Prostate gland (tissue), 2 donors: ENCODE results near the gene SGCD. TPM values are rescaled to one million over a fixed set of nuclear protein-coding genes. Genes with fewer than 3 reads are reported as not detected.
"Not testable (repeated sequence)": the region's sequence is repeated elsewhere in the genome, so short reads cannot be mapped to it uniquely, and the experiment has no call there.

ENCODE experiments used
- DNase-seq: peaks from one replicate; pipeline ENCODE4 v3.0.0-alpha.2; 2019; ENCODE audit warnings: low spot score
- H3K27ac ChIP-seq, 2 donors: fragments of 200-600 bp; sonication (generic); 2 replicates each; pipeline ENCODE4 v1.5.1; 2017 to 2019
- H3K27me3 ChIP-seq: fragments of 200-600 bp; sonication (generic); replicated peaks from 2 replicates; pipeline ENCODE4 v1.5.1; 2019; ENCODE audit not compliant: insufficient read depth
- H3K36me3 ChIP-seq, 2 donors: fragments of 200-600 bp; sonication (generic); 1 replicate in 1 of 2; 2 replicates in 1 of 2; pipeline versions ENCODE4 v1.5.1 to v1.8.1; 2017 to 2019
- H3K4me1 ChIP-seq: fragments of 200-600 bp; sonication (generic); replicated peaks from 2 replicates; pipeline ENCODE4 v1.5.1; 2019
- H3K4me3 ChIP-seq, 2 donors: fragments of 200-600 bp; sonication (generic); 2 replicates each; pipeline ENCODE4 v1.5.1; 2017 to 2019
- H3K9me3 ChIP-seq: fragments of 200-600 bp; sonication (generic); 2 replicates; pipeline ENCODE4 v1.5.1; 2017
- POLR2A ChIP-seq: fragments of 450-650 bp; IDR thresholded peaks from one replicate; pipeline ENCODE4 v1.6.1; 2016; ENCODE audit warnings: antibody characterized with exemption, mild to moderate bottlenecking
- POLR2AphosphoS5 ChIP-seq: sonication (generic); formaldehyde crosslinking; IDR thresholded peaks from one replicate; pipeline ENCODE4 v1.6.1; 2017; ENCODE audit warnings: antibody characterized with exemption
- WGBS: methylation state at CpG from one replicate; pipeline ENCODE4 v1.1.5; 2018; 5-methylcytosine and 5-hydroxymethylcytosine counted together
- intact Hi-C: fragments of 100-400 bp; cut with DNase I; formaldehyde crosslinking; loops from one replicate; pipeline ENCODE4 v1.14.2; 2022
- total RNA-seq, 2 donors: library from RNA; depleted of rRNA; stranded (reverse); fragments of >200 nt; gene quantifications; one replicate each; pipeline ENCODE4 v1.1.0, GENCODE V29; 2016
- TF ChIP-seq, protein P1 (sequence below), 4 experiments: fragments of 200-600 bp in 2 of 4; fragments of 450-650 bp in 2 of 4; sonication (generic) in 2 of 4; IDR thresholded peaks; 1 replicate in 3 of 4; 2 replicates in 1 of 4; pipeline ENCODE4 v1.5.1; 2016 to 2019; ENCODE audit warnings: antibody characterized with exemption in 4 of 4, mild to moderate bottlenecking in 2 of 4, moderate library complexity in 2 of 4

SGCD gene
- total RNA-seq, 2 donors from 2014 or later: 3.2 to 3.6 TPM

DNA sequence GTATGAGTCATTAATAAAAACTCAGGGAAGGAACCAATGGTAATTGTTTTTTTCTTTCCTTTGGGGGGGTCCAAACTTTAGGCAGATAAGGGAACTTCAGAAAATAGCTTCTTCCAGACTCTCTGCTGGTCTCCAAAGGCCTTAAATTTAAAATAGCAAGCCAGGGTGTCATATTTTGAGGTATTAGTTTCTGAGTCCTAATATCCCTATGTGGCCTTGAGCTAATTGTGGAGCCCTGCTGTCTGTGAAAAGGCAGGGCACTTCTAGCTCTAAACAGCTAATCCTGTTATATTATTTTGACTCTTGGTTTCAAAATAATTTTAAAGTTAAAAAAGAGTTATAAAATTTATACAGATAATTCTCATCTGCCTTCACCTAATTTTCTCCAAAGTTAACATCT, 327.5 kb downstream of the SGCD start:
- intact Hi-C loops: no loop called here
- Histone ChIP-seq H3K4me3 (no peak overlapping the region), H3K4me1 (no peaks in the 10 kb centered on the region), H3K36me3 (no peaks in the 10 kb centered on the region), H3K27ac (no peak overlapping the region), H3K9me3 (no peaks in the 10 kb centered on the region), H3K27me3 (no peaks in the 10 kb centered on the region)
- no peak for DNase-seq
- TF ChIP-seq, protein P1, sequence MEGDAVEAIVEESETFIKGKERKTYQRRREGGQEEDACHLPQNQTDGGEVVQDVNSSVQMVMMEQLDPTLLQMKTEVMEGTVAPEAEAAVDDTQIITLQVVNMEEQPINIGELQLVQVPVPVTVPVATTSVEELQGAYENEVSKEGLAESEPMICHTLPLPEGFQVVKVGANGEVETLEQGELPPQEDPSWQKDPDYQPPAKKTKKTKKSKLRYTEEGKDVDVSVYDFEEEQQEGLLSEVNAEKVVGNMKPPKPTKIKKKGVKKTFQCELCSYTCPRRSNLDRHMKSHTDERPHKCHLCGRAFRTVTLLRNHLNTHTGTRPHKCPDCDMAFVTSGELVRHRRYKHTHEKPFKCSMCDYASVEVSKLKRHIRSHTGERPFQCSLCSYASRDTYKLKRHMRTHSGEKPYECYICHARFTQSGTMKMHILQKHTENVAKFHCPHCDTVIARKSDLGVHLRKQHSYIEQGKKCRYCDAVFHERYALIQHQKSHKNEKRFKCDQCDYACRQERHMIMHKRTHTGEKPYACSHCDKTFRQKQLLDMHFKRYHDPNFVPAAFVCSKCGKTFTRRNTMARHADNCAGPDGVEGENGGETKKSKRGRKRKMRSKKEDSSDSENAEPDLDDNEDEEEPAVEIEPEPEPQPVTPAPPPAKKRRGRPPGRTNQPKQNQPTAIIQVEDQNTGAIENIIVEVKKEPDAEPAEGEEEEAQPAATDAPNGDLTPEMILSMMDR (IDR thresholded peaks at IDR 0.05): no peak
- TF ChIP-seq POLR2AphosphoS5: no peak
- TF ChIP-seq POLR2A: no peak

DNA sequence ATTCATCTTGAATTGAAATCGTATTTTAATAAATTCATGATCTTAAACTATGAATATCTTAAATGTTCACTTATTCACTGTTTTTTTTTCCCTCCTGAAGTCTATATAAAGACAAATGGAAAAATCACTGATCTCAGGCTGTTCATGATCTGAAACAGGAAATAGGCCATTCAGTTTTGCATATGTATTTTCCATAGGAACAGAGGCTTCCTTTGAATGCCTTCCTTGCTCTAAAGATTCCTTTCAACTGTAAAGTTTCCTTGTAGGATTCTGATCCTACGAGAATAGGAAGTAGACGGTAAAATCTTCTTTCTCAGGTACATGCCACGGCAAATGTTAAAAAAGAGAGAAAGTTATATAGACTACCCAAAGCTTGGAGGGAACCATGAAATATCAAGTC, 328.8 kb downstream of the SGCD start:
- Histone ChIP-seq H3K4me1 (no peaks in the 10 kb centered on the region), H3K9me3 (no peaks in the 10 kb centered on the region)
- intact Hi-C loops: no loop called here

DNA sequence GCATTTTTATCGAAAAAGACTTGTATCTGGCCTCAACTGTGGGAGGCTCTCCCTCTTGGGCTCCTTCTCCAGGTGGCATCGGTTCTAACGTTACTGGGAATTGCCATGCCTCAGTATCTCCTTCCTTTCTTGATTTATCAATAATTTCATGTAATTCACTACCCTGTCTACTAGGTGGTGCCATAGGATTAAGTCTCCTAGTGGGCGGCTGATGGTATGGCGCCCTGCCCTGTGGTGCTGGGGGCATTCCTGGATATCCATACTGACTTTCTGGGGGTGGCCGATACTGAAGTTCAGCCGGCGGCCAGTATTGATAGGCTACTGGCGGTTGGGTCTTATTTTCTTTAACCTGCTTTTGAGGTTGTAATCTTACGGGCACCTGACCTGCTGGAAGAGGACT, 337.9 kb downstream of the SGCD start:
- 80% methylated on average over 8 of the region's 10 CpGs for WGBS
- H3K27me3 ChIP-seq: not testable (repeated sequence)

More for the DNA sequence above, 328.8 kb downstream of the SGCD start:
- no peak for TF ChIP-seq POLR2AphosphoS5
- TF ChIP-seq, protein P1 (IDR thresholded peaks at IDR 0.05): no peak
- TF ChIP-seq POLR2A: no peak
- no peak overlapping the region for H3K4me3 ChIP-seq
- no peaks in the 10 kb centered on the region for H3K27me3 ChIP-seq
- DNase-seq: no peak
- H3K36me3 ChIP-seq: no peaks in the 10 kb centered on the region
- H3K27ac ChIP-seq: no peak overlapping the region
- WGBS: 89% methylated on average over 4 of the region's 4 CpGs

DNA sequence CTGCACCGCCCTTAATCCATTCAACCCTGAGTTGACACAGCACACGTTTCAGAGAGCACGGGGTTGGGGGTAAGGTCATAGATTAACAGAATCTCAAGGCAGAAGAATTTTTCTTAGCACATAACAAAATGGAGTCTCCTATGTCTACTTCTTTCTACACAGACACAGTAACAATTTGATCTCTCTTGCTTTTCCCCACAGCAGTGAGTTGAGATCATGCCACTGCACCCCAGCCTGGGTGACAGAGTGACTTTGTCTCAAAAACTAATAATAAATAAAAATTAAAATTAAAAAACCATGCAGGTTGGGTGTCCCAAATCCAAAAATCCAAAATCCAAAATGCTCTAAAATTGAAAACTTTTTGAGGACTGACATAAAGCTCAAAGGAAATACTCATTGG, 339.7 kb downstream of the SGCD start:
- H3K27me3 ChIP-seq, H3K27ac ChIP-seq, H3K4me1 ChIP-seq, H3K9me3 ChIP-seq, intact Hi-C loops, DNase-seq, H3K4me3 ChIP-seq, H3K36me3 ChIP-seq: not testable (repeated sequence)
- no CpG with 5 or more reads among the region's 3 CpGs for WGBS

More for the DNA sequence above, 337.9 kb downstream of the SGCD start:
- TF ChIP-seq, protein P1 (IDR thresholded peaks at IDR 0.05): peak in 1 of 4 experiments; percentile 20
- H3K4me3 ChIP-seq, H3K9me3 ChIP-seq, H3K36me3 ChIP-seq, intact Hi-C loops, H3K27ac ChIP-seq, H3K4me1 ChIP-seq, DNase-seq: not testable (repeated sequence)

DNA sequence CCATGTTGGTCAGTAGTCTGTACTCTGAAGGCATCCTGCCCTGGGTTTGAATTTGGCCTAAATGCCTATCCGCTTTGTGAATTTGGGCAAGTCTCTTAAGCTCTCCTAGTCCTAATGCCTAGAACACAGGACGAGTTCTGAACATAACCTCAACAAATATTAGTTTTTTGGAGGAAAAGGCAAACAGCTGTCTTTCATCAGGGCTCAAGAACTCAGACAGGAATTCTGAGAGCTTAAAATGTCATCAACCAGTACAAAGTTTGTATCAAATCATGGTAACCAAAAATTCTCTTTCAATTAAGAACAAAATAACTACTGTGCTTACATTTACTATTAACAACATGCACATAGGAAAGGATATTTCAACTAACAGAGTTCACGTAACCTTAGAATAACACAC, 340.7 kb downstream of the SGCD start:
- TF ChIP-seq POLR2A (no peak), POLR2AphosphoS5 (no peak)
- TF ChIP-seq, protein P1 (IDR thresholded peaks at IDR 0.05): no peak
- no peak for DNase-seq
- Histone ChIP-seq H3K9me3 (no peaks in the 10 kb centered on the region), H3K4me1 (no peaks in the 10 kb centered on the region), H3K4me3 (no peak overlapping the region), H3K27ac (no peak overlapping the region), H3K27me3 (no peaks in the 10 kb centered on the region), H3K36me3 (no peaks in the 10 kb centered on the region)
- WGBS: 70% methylated on average over 3 of the region's 3 CpGs
- intact Hi-C loops: no loop called here

DNA sequence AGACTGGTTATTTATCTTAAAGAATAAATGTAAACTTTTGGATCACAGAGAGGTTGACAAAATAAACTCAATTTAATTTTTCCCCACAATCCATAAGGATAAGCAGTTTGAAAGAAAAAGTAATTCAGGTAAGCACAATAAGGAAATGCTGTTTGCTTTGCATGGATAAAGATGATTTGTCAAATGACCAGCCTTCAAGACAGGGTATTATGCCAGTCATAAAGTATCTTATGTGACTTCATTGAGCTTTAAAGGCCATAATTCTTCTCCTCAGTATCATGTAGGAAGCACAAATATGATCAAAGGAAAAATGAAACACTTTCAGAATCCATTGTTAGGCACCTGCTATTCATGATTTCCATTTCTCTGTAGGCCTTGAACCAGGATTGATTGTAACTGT, 342.5 kb downstream of the SGCD start:
- H3K9me3 ChIP-seq: no peaks in the 10 kb centered on the region
- no peaks in the 10 kb centered on the region for H3K27me3 ChIP-seq
- TF ChIP-seq POLR2AphosphoS5 (no peak), POLR2A (no peak)
- TF ChIP-seq, protein P1 (IDR thresholded peaks at IDR 0.05): no peak
- intact Hi-C loops: no loop called here
- H3K36me3 ChIP-seq: no peaks in the 10 kb centered on the region
- DNase-seq: no peak
- no peaks in the 10 kb centered on the region for H3K4me1 ChIP-seq
- H3K27ac ChIP-seq: no peak overlapping the region
- H3K4me3 ChIP-seq: no peak overlapping the region
